K562 (cell line): ENCODE results near the gene CEACAM8.

ENCODE experiments used
- KDM4B ChIP-seq, 2 experiments: fragments of 450-650 bp in 1 of 2; sonication (generic) in 1 of 2; IDR thresholded peaks; 2 replicates each; pipeline ENCODE4 v1.6.1; 2016 to 2017; ENCODE audit warnings: borderline replicate concordance in 2 of 2, antibody characterized with exemption in 1 of 2, low read depth in 1 of 2, mild to moderate bottlenecking in 1 of 2
- MTA2 ChIP-seq: fragments of 450-650 bp; IDR thresholded peaks from 2 replicates; pipeline ENCODE4 v1.6.1; 2016; ENCODE audit warnings: low read depth
- NR2C2 ChIP-seq, 2 experiments: fragments of 200-800 bp in 1 of 2; sonication (Bioruptor generic) in 1 of 2; sonication (generic) in 1 of 2; formaldehyde crosslinking in 1 of 2; IDR thresholded peaks; 2 replicates each; pipeline versions ENCODE4 v1.6.1 to v1.8.0; 2016 to 2022; ENCODE audit warnings: mild to moderate bottlenecking in 1 of 2, missing compliant biosample characterization in 1 of 2, missing genetic modification characterization in 1 of 2, missing genetic modification reagents in 1 of 2
- TAF1 ChIP-seq: IDR thresholded peaks from 2 replicates; pipeline ENCODE4 v1.6.1; 2011; ENCODE audit warnings: mild to moderate bottlenecking, low read length, moderate library complexity; ENCODE audit not compliant: insufficient read depth, control insufficient read depth, severe bottlenecking; ENCODE audit errors: extremely low read depth
- ZBTB7A ChIP-seq: IDR thresholded peaks from 2 replicates; pipeline ENCODE4 v1.6.1; 2011; ENCODE audit warnings: low read depth, mild to moderate bottlenecking, low read length, moderate library complexity, borderline replicate concordance; ENCODE audit not compliant: control insufficient read depth
- TF ChIP-seq, protein P1 (sequence below): fragments of 450-650 bp; formaldehyde crosslinking; IDR thresholded peaks from 2 replicates; pipeline ENCODE4 v1.4.0; 2020; ENCODE audit warnings: mild to moderate bottlenecking
- TF ChIP-seq, protein P2 (sequence below), 3 experiments: IDR thresholded peaks in 2 of 3; conservative IDR thresholded peaks in 1 of 3; 2 replicates each; pipeline ENCODE4 v1.5.1; 2011 to 2012; ENCODE audit warnings: low read length in 3 of 3, mild to moderate bottlenecking in 3 of 3, control low read depth in 2 of 3, improper control_type of control experiment in 1 of 3, inconsistent platforms in 1 of 3, low read depth in 1 of 3, mixed read lengths in 1 of 3, moderate library complexity in 1 of 3; ENCODE audit not compliant: insufficient read depth in 2 of 3
- TF ChIP-seq, protein P3 (sequence below): fragments of 250-450 bp; sonication (Bioruptor Pico); IDR thresholded peaks from 2 replicates; pipeline ENCODE4 v1.8.0; 2022; ENCODE audit warnings: moderate library complexity, mild to moderate bottlenecking, inconsistent platforms
- TF ChIP-seq, protein P4 (sequence below): sonication (generic); formaldehyde crosslinking; IDR thresholded peaks from 2 replicates; pipeline ENCODE4 v1.8.1; 2023; ENCODE audit warnings: mild to moderate bottlenecking, missing genetic modification reagents

DNA sequence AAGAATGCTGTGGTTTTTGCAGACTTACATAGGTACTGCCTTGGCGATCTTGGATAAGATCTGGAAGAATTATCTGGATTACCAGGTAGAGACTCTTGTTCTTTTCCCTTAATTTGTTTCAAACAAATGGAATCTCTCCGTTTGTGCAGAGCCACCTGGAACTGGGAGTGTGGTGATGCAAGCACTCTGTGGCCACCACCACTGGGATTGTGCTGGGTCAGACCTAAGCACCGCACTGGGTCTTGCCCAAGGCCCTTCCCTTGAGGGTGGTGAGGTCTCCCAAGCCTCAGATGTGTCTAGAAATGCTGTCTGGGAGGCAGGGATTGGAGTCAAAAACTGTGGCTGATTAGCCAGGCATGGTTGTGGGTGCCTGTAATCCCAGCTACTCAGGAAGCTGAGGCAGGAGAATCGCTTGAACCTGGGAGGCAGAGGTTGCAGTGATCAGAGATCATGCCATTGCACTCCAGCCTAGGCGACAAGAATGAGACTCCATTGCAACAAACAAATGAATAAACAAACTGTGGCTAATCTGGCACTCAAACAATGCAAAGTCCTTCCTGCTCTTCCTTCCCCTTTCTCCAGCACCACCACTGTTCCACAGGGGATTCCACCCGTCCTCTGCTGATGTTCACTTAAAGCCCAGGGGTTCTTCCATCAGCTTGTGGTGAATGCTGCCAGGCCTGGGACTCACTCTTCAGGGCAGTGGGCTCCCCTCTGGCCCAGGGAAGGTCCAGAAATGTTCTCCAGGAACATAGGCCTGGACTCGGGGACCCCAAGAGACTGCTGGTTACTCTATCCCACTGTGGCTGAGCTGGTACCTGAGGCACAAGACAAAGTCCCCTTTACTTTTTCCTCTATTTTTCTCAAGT, 55.6 kb downstream of the CEACAM8 start:
- TF ChIP-seq, protein P1, sequence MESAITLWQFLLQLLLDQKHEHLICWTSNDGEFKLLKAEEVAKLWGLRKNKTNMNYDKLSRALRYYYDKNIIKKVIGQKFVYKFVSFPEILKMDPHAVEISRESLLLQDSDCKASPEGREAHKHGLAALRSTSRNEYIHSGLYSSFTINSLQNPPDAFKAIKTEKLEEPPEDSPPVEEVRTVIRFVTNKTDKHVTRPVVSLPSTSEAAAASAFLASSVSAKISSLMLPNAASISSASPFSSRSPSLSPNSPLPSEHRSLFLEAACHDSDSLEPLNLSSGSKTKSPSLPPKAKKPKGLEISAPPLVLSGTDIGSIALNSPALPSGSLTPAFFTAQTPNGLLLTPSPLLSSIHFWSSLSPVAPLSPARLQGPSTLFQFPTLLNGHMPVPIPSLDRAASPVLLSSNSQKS: no peak
- TF ChIP-seq ZBTB7A (no peak), NR2C2 (CRISPR knock-in tag; IDR thresholded peaks at IDR 0.05) (no peak), NR2C2 (tag; IDR thresholded peaks at IDR 0.05) (no peak), MTA2 (no peak), KDM4B (IDR thresholded peaks at IDR 0.05; ENCODE audit: borderline replicate concordance in 2 of 2, low read depth in 1 of 2) (no peak), TAF1 (no peak)
- TF ChIP-seq, protein P2, sequence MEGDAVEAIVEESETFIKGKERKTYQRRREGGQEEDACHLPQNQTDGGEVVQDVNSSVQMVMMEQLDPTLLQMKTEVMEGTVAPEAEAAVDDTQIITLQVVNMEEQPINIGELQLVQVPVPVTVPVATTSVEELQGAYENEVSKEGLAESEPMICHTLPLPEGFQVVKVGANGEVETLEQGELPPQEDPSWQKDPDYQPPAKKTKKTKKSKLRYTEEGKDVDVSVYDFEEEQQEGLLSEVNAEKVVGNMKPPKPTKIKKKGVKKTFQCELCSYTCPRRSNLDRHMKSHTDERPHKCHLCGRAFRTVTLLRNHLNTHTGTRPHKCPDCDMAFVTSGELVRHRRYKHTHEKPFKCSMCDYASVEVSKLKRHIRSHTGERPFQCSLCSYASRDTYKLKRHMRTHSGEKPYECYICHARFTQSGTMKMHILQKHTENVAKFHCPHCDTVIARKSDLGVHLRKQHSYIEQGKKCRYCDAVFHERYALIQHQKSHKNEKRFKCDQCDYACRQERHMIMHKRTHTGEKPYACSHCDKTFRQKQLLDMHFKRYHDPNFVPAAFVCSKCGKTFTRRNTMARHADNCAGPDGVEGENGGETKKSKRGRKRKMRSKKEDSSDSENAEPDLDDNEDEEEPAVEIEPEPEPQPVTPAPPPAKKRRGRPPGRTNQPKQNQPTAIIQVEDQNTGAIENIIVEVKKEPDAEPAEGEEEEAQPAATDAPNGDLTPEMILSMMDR (IDR thresholded peaks at IDR 0.05 in 2 of 3, conservative IDR thresholded peaks at IDR 0.05 in 1 of 3; ENCODE audit: insufficient read depth in 2 of 3, low read depth in 1 of 3, low read length in 3 of 3): no peak
- TF ChIP-seq, protein P3, sequence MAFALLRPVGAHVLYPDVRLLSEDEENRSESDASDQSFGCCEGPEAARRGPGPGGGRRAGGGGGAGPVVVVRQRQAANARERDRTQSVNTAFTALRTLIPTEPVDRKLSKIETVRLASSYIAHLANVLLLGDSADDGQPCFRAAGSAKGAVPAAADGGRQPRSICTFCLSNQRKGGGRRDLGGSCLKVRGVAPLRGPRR: no peak
- TF ChIP-seq, protein P4, sequence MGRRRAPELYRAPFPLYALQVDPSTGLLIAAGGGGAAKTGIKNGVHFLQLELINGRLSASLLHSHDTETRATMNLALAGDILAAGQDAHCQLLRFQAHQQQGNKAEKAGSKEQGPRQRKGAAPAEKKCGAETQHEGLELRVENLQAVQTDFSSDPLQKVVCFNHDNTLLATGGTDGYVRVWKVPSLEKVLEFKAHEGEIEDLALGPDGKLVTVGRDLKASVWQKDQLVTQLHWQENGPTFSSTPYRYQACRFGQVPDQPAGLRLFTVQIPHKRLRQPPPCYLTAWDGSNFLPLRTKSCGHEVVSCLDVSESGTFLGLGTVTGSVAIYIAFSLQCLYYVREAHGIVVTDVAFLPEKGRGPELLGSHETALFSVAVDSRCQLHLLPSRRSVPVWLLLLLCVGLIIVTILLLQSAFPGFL: no peak
